Embryonic facial prominence (tissue), 1 donor: ENCODE results near the gene INPPL1.

Experiments
- DNase-seq: peaks from one replicate; pipeline ENCODE4 v3.0.0-alpha.2; 2016; ENCODE audit errors: extremely low spot score

INPPL1 gene

DNA sequence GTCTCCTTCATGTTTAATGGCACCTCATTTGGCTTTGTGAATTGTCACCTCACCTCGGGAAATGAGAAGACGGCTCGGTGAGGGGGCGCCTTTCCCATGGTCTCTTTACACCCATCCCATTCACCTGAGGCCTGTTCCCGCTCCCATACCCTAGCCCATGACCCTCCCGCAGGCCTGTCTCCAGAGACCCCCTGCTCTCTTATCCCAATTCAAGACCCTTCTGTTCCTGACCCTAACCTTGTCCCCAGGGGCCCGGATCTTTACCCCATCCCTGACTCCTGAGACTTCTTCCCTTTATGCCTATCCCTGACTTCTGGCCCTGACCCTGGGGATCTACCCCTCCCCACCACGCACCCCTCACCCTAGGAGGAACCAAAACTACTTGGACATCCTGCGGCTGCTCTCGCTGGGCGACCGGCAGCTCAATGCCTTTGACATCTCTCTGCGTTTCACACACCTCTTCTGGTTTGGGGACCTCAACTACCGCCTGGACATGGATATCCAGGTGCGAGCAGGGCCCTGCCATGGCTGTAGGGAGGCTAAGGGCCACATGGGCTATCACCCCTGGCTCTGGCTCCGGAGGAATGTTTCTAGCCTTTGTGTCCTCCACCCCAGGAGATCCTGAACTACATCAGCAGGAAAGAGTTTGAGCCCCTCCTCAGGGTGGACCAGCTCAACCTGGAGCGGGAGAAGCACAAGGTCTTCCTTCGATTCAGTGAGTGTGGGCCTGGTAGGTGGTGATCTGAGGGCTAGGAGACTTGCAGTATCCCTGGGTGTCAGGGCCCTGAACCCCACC is 7.9 kb downstream of the INPPL1 start:
- no peak for DNase-seq

DNA sequence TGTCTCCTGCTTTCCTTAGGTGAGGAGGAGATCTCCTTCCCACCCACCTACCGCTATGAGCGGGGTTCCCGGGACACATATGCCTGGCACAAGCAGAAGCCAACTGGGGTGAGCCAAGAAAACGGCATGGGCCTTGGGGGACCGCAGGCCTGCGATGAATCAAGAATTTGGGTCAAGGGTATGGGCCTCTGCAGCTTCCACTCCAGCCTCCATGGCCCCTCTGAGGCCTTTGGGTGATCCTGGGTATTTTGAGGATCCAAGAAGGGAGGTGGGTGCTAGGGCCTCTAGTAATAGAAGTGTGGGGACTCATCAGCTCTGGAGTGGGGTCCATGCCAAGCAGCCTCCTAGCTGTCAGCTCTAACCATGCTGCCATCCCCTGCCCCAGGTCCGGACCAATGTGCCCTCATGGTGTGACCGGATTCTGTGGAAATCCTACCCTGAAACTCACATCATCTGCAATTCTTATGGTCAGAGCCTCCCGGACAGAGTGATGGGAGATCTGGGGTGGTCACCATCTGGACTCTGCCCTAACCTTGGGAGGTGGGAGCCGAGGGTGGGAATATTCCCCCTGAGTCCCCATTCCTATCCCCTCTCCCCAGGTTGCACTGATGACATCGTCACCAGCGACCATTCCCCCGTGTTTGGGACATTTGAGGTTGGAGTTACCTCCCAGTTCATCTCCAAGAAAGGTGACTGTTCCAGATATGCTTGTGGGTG is 8.6 kb downstream of the INPPL1 start:
- no peak for DNase-seq

DNA sequence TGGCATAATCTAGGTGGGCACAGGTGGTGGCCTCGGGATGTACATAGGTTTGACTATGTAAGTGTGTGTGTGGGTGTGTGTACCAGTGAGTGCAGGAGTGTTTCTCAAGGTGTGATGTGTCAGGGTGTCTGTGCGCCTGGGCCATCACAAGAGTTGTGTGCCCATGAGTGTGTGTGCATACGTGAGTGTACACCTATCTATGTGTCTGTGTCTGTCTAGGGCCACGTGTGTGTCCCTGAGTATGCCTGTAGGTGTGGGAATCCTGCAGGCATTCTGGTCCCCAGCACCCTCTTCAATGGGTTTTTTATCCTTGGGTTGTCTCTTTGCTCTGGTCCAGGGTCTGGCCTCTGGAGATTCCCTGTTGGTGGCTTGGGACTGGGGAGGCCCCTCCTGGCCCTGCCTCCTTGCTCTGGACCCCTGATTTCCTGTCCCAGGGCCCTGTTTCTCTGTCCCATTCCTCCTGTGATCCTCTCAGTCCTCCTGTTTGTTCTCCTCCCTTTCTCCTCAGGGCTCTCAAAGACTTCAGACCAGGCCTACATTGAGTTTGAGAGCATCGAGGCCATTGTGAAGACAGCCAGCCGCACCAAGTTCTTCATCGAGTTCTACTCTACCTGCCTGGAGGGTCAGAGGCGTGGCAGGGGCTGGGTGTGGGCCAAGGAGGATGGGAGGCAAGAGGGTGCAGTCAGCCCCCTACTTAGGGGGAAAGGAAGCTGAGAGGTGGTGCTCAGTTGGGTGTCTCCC is 9.4 kb downstream of the INPPL1 start:
- no peak for DNase-seq

DNA sequence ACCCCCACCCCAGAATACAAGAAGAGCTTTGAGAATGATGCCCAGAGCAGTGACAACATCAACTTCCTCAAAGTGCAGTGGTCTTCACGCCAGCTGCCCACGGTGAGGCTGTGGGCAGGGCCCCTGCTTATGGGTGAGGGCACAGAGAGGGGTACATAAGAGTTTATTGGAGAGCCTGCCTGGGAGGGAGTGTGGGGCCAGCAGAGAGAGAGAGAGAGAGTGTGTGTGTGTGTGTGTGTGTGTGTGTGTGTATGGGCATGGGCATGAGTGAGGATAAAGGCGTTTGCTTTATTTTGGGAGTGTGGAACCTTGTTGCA is 9.9 kb downstream of the INPPL1 start:
- no peak for DNase-seq

DNA sequence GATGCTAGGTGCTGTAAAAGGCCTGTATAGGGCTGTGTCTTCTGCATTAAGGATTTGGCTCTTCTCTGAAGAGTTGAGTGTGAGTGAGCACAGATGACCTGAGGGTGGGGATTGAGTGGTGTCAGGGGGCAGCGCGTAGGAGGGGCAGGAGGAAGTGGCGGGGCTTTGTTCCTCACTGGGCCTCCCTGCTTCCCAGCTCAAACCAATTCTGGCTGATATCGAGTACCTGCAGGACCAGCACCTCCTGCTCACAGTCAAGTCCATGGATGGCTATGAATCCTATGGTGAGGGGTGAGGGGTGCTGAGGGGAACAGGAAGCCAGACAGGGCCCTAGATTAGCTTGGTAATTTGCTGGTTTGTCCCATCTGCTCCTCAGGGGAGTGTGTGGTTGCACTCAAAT is 10.4 kb downstream of the INPPL1 start:
- no peak for DNase-seq

DNA sequence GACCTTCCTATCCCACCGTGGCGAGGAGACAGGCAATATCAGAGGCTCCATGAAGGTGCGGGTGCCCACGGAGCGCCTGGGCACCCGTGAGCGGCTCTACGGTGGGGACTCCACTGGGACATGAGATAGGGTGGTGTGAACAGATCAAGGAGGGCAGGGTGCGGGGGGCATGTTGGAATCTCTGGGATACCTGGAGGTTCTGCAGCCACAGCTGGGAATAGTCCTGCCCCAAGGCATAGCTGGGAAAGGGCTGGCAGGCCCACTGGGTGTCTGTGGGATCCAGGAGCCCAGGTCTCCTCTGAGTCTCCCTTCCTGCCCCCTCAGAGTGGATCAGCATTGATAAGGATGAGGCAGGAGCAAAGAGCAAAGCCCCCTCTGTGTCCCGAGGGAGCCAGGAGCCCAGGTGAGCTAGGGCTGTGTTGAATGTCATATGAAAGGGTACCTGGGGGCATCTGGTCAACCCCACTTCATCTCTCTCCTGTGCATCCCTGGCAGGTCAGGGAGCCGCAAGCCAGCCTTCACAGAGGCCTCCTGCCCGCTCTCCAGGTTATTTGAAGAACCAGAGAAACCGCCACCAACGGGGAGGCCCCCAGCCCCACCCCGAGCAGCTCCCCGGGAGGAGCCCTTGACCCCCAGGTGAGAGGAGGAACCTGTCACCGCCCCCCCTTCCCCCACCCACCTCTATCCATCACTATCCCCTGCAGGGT is 10.9 kb downstream of the INPPL1 start:
- no peak for DNase-seq

DNA sequence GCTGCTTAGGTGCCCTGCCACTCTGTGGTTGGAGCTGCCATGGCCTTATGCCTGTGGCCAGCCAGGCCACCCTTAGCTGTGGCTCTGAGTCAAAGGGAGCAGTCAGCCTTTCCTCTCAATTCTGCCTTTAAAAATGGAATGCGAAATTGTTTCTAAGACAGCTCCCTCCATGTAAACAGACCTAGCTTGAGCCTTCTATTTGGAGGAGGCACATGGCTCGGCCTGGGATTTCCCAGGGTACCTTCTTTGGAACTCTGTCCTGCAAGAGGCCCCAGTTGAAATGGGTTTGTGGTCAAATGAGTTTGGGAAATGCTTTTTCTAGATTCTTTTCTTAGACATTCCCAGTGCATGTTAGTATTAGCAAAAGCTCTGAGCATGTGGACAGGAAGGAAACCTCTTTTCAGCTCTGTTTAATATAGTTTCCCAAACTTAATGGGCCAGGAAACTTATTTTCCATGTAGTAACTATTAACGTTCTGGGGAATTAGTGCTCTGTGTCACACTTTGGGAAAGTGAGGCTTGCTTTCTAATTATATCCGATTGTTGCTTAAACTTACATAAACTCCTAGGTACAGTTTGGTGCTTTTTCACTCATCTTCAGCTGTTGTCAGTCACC is 11.6 kb downstream of the INPPL1 start:
- no peak for DNase-seq

DNA sequence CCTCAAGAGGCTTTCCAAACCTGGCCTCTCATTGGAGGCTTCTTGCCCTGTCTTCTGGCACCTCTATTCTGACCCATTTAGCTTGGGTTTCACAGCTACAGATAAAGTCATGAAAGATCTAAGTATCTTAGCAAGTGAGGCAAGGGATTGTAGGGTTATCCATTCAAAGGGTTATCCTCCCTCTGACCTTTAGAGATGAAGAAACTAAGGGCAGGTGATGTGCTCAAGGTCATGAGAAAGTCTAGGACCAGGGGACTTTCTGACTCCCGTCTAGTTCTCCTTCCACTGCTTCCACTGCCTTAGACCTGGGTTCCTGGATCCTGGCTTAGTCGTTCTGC is 12.2 kb downstream of the INPPL1 start:
- no peak for DNase-seq

DNA sequence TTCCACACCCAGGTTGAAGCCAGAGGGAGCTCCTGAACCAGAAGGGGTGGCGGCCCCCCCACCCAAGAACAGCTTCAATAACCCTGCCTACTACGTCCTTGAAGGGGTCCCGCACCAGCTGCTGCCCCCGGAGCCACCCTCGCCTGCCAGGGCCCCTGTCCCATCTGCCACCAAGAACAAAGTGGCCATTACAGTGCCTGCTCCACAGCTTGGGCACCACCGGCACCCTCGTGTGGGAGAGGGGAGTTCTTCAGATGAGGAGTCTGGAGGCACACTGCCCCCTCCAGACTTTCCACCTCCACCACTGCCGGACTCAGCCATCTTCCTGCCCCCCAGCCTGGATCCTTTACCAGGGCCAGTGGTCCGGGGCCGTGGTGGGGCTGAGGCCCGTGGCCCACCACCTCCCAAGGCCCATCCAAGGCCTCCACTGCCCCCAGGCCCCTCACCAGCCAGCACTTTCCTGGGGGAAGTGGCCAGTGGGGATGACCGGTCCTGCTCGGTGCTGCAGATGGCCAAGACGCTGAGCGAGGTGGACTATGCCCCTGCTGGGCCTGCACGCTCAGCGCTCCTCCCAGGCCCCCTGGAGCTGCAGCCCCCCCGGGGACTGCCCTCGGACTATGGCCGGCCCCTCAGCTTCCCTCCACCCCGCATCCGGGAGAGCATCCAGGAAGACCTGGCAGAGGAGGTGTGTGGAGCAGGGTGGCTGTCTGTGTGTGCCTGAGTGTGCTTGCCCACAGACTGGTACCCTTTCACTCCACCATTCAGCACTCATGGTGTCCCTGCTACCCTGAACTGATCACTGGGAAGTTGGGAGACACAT is 12.8 kb downstream of the INPPL1 start:
- DNase-seq = no peak

DNA sequence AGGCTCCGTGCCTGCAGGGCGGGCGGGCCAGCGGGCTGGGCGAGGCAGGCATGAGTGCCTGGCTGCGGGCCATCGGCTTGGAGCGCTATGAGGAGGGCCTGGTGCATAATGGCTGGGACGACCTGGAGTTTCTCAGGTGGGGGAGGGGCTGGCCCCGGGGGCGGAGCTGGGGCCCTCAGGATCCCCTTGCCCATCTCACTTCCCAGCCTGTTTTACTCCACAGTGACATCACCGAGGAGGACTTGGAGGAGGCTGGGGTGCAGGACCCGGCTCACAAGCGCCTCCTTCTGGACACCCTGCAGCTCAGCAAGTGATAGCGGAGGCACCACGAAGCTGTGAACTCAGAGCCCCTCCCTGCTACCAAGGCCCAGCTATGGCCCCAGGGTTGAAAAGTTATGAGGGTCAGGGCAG is 13.5 kb downstream of the INPPL1 start:
- DNase-seq = no peak

DNA sequence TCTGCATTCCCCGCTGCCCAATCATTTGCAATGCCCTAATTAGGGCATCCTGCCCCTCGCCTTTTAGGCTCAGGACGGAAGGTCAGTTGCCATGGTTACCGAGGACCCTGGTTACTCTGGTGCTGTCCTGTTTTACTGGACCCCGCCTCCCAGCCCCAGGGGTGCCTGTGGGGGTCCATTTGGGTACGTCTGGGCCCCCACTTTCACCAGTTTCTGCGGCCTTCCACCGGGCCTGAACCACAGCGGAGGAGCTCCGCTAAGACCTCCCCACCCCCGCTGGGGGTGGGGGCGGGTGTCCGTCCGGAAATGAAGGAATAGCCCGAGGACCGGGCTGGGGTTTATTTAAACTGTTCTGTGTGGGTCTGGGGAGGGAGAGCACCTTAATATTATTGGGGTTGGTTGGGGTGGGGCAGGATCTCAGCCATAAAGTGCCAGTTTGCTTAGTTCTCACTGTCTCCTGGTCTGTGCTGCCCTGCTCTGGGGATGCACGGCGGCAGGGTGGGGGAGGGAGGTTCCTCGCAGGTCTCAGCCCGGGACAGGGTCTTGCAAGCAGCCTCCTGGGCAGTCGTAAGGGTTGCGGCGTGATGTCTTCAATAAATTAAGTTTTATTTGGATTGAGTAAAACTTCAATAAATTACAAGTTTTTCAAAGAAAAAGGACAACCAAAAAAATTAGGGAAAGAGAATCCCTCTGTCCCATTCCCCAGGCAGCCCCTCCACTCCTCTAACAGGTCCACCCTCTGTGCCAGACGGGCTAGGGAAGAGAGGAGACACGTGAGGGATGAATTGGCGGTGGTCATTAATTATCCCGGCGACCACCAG is 14.1 kb downstream of the INPPL1 start:
- DNase-seq = no peak

DNA sequence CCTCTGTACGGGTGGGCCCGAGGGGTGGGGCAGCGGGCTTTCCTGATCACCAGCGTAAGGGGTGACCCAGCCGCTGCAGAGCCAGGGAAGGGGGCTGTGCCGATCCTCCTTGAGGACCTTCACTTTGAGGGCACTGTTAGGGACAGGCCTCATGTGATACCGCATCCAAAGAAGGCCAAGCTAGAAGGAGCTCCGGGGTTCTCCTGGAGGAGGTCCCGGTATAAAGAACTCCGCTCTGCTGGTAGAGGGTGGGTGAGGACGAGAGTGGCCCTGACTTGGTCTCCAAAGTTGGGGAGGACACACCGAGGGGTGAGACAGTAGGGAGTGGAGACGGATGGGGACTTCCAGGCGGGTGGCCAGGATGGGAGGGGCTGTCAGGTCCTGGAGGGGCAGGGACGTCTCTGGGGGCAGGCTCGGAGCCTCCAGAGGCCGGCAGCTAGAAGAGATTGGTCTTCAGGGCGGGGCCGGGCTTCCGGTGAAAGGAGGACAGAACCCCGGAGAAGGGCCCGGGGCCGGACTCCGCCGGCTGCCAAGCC is 14.8 kb downstream of the INPPL1 start:
- DNase-seq = no peak

DNA sequence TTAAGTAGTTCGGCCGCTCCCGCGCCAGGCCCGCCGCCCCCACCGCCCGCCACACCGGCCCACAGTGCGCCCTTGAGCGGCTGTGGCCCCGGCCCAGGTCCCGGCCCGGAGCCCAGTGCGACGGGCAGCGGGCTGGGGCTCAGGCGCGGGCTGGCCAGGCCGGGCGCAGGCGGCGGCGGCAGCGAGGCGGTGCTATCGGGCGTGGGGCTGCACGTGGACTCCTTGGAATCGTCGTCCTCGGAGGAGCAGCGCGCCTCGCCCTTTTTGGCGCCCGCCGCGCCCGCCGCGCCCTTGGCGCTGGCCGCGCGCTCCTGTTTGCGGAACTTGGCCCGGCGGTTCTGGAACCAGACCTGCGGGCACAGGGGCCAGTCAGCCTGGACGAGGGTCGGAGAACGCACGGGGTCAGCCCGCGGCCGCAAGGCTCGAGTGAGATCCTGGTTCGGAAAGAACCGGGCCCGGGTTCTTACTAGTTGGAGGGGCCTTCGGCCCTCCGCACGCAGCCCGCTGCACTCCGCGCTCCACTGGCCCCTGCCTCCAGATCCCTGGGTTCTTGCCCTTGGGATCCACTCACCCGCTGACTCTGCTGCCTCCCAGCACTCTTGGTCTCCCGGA is 15.4 kb downstream of the INPPL1 start:
- DNase-seq = no peak

DNA sequence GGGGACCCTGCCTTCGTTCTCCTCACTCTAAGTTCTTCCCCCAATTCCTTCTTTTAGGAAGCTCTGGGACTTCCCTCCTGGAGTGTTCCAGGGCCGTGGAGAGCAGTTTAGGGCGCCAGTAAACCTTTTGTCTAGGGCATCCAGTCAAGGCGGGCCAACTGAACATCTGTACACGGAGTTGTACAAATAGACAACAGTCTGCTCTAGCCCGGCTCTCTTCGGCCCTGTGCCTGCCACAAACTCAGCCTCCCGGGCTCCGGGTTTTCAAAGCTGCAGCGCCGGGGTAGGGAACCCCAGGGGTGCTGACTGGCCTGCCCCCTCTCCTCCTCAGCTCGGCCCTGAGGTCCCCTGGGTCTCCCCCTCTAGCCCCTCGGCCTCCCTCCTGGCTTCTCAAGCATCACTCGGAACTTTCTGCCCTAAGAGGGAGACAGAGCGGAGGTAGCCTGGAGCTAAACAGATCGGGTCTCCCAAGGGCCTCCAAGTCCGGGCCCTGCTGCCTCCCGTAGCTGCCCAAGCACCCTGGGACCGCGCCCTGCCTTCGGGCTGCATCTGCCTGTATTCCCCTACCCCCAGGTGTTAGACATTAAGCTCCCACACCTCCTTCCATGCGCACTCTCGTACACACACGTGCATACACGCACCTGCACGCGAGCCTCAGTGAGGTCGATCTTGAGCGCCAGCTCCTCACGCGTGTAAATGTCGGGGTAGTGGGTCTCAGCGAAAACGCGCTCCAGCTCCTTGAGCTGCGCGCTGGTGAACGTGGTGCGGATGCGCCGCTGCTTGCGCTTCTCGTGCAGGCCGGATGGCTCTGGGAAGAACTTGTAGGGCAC is 16.1 kb downstream of the INPPL1 start:
- no peak for DNase-seq

DNA sequence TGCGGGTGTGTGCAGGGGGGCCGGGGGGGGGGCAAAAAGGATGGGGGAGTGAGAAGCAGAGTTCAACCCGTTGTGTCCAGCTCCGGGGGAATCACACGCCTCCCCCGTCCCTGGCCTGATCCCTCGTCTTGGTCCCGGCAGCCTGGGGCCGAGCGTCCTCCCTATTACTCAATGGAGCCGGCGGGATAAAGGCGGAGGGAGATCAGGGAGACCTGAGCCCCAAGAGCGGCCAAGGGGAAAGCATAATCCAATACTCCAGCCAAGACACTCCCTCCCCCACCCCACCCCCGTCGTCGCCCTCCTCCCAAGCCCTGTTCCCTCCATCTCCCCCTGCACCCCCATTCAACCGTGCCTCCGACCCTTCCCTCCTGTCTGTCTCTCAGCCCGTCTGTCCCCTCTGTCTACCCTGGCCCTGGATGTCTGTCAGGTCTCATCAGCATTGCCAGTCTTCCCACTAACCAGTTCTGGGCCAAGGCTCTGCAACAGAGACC is 16.8 kb downstream of the INPPL1 start:
- no peak for DNase-seq

DNA sequence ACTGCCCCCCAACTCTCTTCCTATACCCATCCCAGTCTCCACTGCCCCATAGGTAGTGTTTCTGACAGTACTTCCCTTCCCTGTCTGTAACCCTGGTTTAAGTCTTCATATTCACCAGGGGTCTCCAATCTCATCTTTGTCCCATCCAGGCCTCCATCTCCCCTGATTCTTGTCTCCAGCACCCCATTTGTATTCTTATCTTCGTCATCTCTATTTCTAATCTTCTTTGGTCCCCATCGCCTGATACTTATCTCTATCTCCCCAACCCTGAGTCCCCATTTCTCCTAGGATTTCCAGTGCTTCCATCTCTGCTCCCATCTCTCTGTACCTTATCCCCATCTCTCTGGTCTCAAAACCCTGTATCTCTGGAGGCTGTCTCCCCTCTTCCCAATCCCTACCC is 17.6 kb downstream of the INPPL1 start:
- no peak for DNase-seq

DNA sequence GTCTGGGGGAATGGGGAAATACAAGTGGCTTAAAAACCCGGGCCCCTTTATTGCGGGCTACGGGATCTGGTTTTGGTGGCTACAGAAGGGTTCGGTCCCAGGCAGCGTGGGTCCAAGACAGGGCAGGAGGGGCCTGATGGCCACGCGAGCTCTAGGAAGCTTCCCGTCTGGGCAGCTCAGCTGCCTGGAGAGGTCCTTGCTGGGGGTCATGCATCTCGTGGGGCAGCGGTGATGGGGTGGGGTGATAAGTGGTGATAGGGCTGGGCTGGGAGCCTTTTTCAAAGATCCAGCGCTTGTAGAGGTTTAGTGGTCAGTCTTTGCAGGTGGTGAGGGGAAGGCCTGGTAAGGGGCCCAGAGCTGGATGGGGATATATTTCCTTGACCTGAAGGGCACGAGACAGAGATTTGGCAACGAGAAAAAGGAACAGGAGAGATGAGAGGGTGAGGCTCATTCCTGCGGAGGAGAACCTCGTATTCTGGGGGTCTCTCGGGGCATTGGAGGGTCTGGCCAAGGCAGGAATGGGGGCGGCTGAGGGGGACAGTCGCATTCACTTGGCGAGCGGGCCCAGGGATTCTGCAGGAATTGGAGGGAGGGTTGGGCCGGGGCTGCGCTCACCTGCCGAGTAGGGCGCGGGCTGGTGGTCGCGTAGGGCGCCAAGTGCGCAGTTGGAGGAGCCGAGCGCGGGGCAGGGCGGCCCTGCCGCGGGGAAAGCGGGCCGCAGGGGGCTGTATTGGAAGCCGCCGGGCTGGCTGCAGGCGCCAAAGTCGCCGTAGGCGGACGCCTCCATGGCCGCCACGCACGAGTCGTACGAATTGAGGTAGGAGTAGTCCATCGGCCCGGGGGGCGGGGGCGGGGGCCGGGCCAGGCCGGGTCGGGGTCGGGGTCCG is 18.8 kb downstream of the INPPL1 start:
- DNase-seq = no peak

DNA sequence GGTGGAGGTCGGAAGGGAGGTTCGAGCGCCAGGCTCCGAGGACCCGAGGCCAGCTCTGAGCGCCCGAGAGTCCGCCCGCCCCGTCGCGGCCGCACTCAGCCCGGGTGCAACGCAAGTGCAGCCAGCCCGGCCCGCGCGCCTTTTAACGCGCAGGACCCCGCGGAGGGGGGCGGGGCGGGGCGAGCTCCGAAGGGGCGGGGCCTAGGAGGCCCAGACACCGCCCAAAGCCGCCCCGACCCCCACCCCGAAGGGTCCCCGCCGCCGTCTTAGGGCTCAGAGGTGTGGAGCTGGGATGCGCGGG is 19.4 kb downstream of the INPPL1 start, which contains the start of gene PHOX2A:
Gene PHOX2A, minus strand, starts transcription at position 117 of the 301 bp plus-strand sequence. CDS start 172 bp downstream, outside the sequence.
- no peak for DNase-seq
